HFF-Myc (cell line): ENCODE data around the gene CFAP97.

Experiments
- DNase-seq: peaks from one replicate; pipeline ENCODE4 v3.0.0-alpha.2; 2011; ENCODE audit warnings: low read depth; ENCODE audit errors: extremely low read depth
- H3K4me3 ChIP-seq: replicated peaks from 2 replicates; pipeline ENCODE4 v1.5.1; 2011; ENCODE audit warnings: low read depth, mild to moderate bottlenecking, control low read depth, low read length
- TF ChIP-seq, protein P1 (sequence below): IDR thresholded peaks from 2 replicates; pipeline ENCODE4 v1.5.1; 2012; ENCODE audit warnings: mild to moderate bottlenecking, low read depth, low read length, control low read depth; ENCODE audit errors: missing control alignments

The CFAP97 gene

DNA sequence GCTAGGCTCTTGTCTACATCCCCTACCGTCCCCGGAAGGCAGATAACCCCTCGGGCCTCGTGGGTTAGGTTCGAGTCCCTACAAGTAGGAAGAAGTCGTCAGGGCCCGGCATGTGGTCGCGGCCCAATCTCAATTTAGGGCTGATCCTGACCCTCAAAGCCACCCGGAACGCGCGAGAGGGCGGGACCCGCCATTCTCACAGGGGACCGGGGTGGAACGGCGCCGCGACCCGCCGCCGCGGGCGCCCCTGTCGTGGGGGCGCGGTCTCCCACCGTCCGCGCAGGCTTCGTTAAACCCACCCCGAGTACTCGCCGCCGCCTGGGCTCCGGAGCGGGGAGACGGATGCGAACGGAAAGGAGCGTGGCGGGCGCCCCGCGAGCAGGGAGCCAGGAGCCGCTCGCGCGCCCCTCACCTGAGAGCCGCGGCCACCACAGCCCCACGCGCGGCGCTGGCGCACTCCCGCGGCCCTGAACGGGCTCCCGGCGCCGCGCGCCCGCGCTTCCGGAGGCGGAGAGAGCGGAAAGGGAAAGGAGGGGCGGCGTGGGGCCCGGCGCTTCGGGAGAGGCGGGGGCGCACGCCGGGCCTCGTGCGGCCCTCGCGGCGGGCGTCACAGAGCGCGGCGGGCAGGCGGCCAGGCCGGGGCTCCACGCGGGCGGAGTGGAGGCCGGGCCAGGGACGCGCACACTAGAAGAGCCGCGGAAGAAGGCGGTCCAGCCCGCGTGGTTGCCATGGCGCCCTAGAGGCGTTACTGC lies at the start of gene CFAP97:
Gene CFAP97, minus strand, starts transcription at position 515 of the 752 bp plus-strand sequence. CDS start 12,804 bp downstream, outside the sequence.
- TF ChIP-seq, protein P1, sequence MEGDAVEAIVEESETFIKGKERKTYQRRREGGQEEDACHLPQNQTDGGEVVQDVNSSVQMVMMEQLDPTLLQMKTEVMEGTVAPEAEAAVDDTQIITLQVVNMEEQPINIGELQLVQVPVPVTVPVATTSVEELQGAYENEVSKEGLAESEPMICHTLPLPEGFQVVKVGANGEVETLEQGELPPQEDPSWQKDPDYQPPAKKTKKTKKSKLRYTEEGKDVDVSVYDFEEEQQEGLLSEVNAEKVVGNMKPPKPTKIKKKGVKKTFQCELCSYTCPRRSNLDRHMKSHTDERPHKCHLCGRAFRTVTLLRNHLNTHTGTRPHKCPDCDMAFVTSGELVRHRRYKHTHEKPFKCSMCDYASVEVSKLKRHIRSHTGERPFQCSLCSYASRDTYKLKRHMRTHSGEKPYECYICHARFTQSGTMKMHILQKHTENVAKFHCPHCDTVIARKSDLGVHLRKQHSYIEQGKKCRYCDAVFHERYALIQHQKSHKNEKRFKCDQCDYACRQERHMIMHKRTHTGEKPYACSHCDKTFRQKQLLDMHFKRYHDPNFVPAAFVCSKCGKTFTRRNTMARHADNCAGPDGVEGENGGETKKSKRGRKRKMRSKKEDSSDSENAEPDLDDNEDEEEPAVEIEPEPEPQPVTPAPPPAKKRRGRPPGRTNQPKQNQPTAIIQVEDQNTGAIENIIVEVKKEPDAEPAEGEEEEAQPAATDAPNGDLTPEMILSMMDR: no peak
- no peak for DNase-seq

DNA sequence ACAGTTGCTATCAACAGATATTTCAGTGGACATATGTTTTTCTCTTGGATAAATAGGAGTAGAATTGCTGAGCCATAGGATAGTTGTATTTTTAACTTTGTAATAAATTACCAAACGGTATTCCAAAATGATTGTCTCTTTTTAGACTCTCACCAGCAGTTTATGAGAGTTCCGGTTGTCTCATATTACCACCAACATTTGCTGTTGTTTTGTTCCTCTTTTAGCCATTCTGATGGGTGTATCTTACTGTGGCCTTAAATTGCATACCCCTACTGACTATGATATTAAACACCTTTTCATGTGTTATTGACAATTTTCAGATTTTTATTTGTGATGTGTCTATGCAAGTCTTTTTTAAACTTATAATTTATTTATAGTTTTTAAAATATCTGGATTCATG lies 45.3 kb upstream of the CFAP97 start:
- no peak for DNase-seq
- no peak overlapping the region for H3K4me3 ChIP-seq
- TF ChIP-seq, protein P1: no peak

More for the DNA sequence above, at the start of gene CFAP97:
- peak within 1 kb of the TSS; percentile 73 for H3K4me3 ChIP-seq

DNA sequence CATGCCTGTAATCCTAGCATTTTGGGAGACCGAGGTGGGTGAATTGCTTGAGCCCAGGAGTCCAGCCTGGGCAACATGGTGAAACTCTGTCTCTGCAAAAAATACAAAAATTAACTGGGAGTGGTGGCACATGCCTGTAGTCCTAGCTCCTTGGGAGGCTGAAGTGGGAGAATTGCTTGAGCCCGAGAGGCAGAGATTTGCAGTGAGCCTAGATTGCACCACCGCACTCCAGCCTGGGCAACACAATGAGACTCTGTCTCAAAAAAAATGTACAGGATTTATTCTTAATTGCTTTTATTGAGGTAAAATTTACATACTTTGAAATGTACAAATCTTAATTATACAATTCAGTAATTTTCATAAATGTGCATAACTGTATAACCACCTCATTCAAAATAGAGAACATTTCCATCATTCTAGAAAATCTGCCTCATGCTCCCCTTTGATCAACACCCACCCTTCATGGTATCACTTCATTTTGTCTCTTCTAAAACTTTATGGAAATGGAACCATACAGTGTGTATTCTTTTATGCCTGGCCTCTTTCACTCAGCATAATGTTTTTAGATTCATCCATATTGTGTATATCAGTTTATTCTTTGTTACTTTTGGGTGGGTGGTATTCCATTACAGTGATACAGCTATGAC lies 44.7 kb upstream of the CFAP97 start:
- no peak for DNase-seq
- no peak overlapping the region for H3K4me3 ChIP-seq
- TF ChIP-seq, protein P1: no peak

DNA sequence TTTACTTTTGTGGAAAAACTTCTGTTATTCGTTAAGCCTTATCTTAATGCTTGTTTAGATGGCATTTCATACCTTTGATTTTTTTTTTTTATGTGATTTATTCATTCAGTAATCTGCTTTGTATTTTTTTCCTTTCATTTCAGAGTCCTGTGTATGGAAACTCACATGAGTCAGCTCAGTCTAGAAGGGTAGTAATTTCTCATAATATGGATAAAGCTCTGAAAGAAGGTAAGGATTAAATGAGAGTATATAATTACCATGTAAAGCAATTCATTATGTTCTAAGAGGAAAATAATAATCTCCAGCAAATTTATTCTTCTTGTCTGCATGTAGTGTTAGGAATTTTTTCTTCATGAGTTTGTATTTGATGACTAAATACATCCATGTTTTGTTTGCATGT lies 43.4 kb upstream of the CFAP97 start:
- TF ChIP-seq, protein P1: no peak
- no peak for DNase-seq
- no peak overlapping the region for H3K4me3 ChIP-seq

DNA sequence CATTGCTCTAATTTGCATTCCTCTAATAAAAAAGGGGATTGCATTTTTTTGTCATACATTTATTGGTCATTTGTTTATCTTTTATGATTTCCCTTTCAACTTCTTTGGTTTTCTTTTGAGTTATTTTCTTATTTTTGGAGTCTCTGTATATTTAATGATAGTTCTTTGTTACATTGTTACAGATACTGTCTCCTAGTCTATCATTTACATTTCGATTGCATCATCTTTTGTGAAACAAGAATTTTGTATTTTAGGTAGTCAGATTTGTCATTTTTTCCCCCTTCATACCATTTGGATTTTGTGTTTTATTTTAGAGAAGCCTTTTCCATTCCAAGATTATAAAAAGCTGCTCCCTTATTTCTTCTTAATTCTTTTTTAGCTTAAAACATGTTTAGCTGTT lies 42.7 kb upstream of the CFAP97 start:
- H3K4me3 ChIP-seq: no peak overlapping the region
- TF ChIP-seq, protein P1: no peak
- no peak for DNase-seq

GRCh38 chr4:185244763-185245162 lies 41.0 kb upstream of the CFAP97 start:
- no peak for DNase-seq
- TF ChIP-seq, protein P1: no peak

More at GRCh38 chr4:185244763-185245162, 41.0 kb upstream of the CFAP97 start:
- H3K4me3 ChIP-seq: no peak overlapping the region
